GM21515 (cell line): Measurements from ENCODE around the gene AP5M1.
"Not testable (repeated sequence)": the region's sequence is repeated elsewhere in the genome, so short reads cannot be mapped to it uniquely, and the experiment has no call there.

Experiments used
- ATAC-seq: cut with Tn5 transposase; IDR thresholded peaks from one replicate; pipeline ENCODE4 v1.9.1; 2021; ENCODE audit not compliant: unreplicated experiment

Gene AP5M1

GRCh38 chr14:57290751-57291150, 22.0 kb downstream of the AP5M1 start:
- no peak for ATAC-seq

- no peak for ATAC-seq
These were observed 23.2 kb downstream of the AP5M1 start for GRCh38 chr14:57291692-57292647.

- no peak for ATAC-seq
These were observed 25.4 kb downstream of the AP5M1 start for GRCh38 chr14:57293866-57294837.

- ATAC-seq, result no peak
These were observed 26.5 kb downstream of the AP5M1 start for GRCh38 chr14:57295239-57295638.

- ATAC-seq, result no peak
These were observed 29.1 kb downstream of the AP5M1 start for GRCh38 chr14:57297852-57298251.

GRCh38 chr14:57299511-57299910, 30.7 kb downstream of the AP5M1 start:
- ATAC-seq, result no peak

- no peak for ATAC-seq
These were observed 34.1 kb downstream of the AP5M1 start for GRCh38 chr14:57302883-57303282.

- ATAC-seq, result no peak
These were observed 45.8 kb downstream of the AP5M1 start for GRCh38 chr14:57314396-57315089.

GRCh38 chr14:57317248-57317833, 48.6 kb downstream of the AP5M1 start:
- ATAC-seq, result peak; percentile 85

- no peak for ATAC-seq
These were observed 50.9 kb downstream of the AP5M1 start for GRCh38 chr14:57319636-57320192.

- no peak for ATAC-seq
These were observed 55.0 kb downstream of the AP5M1 start for GRCh38 chr14:57323721-57324120.

- peak; percentile 88 for ATAC-seq
These were observed 57.5 kb downstream of the AP5M1 start for GRCh38 chr14:57326253-57326652.

- no peak for ATAC-seq
These were observed 61.1 kb downstream of the AP5M1 start for GRCh38 chr14:57329833-57330232.

- not testable (repeated sequence) for ATAC-seq
These were observed 63.7 kb downstream of the AP5M1 start for GRCh38 chr14:57332475-57332874.

GRCh38 chr14:57333726-57334125, 65.0 kb downstream of the AP5M1 start:
- not testable (repeated sequence) for ATAC-seq

GRCh38 chr14:57343545-57344297, 75.0 kb downstream of the AP5M1 start:
- not testable (repeated sequence) for ATAC-seq

- no peak for ATAC-seq
These were observed 76.3 kb downstream of the AP5M1 start for GRCh38 chr14:57345106-57345505.

GRCh38 chr14:57346741-57347140, 78.0 kb downstream of the AP5M1 start:
- no peak for ATAC-seq
